Measurements from ENCODE around the gene ZBTB12. TPM values are rescaled to one million over a fixed set of nuclear protein-coding genes. Genes with fewer than 3 reads are reported as not detected.

Gene ZBTB12
- total and polyA plus RNA-seq, 2 of the 13 experiments (the other 11 are each of a cell fraction or from before 2014, with no cell fraction given): 4.8 to 6.0 TPM

GRCh38 chr6:31865205-31866118 is 36.4 kb downstream of the ZBTB12 start (continued):
- TF ChIP-seq HBP1 (CRISPR knock-in tag; IDR thresholded peaks at IDR 0.05; ENCODE audit: low read depth) (peak; percentile 82; the same call in 1 of the 2 replicates), FOSL2 (CRISPR knock-in tag; IDR thresholded peaks at IDR 0.05) (peak; percentile 81), RXRB (CRISPR knock-in tag; IDR thresholded peaks at IDR 0.05; ENCODE audit: borderline replicate concordance) (peak; percentile 99), MNT (IDR thresholded peaks at IDR 0.05) (peak; percentile 32; the same call in 1 of the 2 replicates), NFKB2 (CRISPR knock-in tag; IDR thresholded peaks at IDR 0.05; ENCODE audit: borderline replicate concordance) (peak; percentile 57; the same call in 1 of the 2 replicates), ZSCAN25 (CRISPR knock-in tag; IDR thresholded peaks at IDR 0.05) (0 out of 2 replicates have a peak, but pooled peaks have one; percentile 50), PAWR (CRISPR knock-in tag; IDR thresholded peaks at IDR 0.05; ENCODE audit: borderline replicate concordance) (peak; percentile 13; the same call in 1 of the 2 replicates), SNAPC2 (CRISPR knock-in tag; IDR thresholded peaks at IDR 0.05) (no peak), ZNF704 (CRISPR knock-in tag; IDR thresholded peaks at IDR 0.05; ENCODE audit: borderline replicate concordance) (no peak), KLF6 (CRISPR knock-in tag; IDR thresholded peaks at IDR 0.05) (peak; percentile 53; the same call in 1 of the 2 replicates), BCLAF1 (IDR thresholded peaks at IDR 0.05) (no peak), KMT2A (CRISPR knock-in tag; IDR thresholded peaks at IDR 0.05) (peak; percentile 45; the same call in 1 of the 2 replicates), ZGPAT (CRISPR knock-in tag; IDR thresholded peaks at IDR 0.05) (peak; percentile 82), NRL (CRISPR knock-in tag; IDR thresholded peaks at IDR 0.05; ENCODE audit: borderline replicate concordance) (no peak; the same call in 1 of the 2 replicates), RXRA (CRISPR knock-in tag; IDR thresholded peaks at IDR 0.05) (peak; percentile 98), MEIS2 (CRISPR knock-in tag; IDR thresholded peaks at IDR 0.05) (peak; percentile 67; the same call in 1 of the 2 replicates), GABPB1 (CRISPR knock-in tag; IDR thresholded peaks at IDR 0.05) (peak; percentile 17; the same call in 1 of the 2 replicates)

All from HepG2 (cell line).